Large intestine (tissue), 3 donors: ENCODE data around the gene FAM161B. TPM values are rescaled to one million over a fixed set of nuclear protein-coding genes. Genes with fewer than 3 reads are reported as not detected.
"Not testable (repeated sequence)": the region's sequence is repeated elsewhere in the genome, so short reads cannot be mapped to it uniquely, and the experiment has no call there.

Source experiments
- DNase-seq, 2 donors: peaks; one replicate each; pipeline versions ENCODE4 v3.0.0 to v3.0.0-alpha.2; 2013
- H3K27ac ChIP-seq: one replicate; pipeline ENCODE4 v1.5.1; 2013; ENCODE audit warnings: low read length
- H3K27me3 ChIP-seq: 2 replicates; pipeline ENCODE4 v1.6.1; 2013; ENCODE audit warnings: low read length; ENCODE audit not compliant: control insufficient read depth, insufficient read depth
- H3K36me3 ChIP-seq: 2 replicates; pipeline ENCODE4 v1.6.1; 2013; ENCODE audit warnings: low read length; ENCODE audit not compliant: control insufficient read depth, insufficient read depth
- H3K4me1 ChIP-seq: one replicate; pipeline ENCODE4 v1.6.1; 2013; ENCODE audit warnings: low read length; ENCODE audit not compliant: control insufficient read depth, insufficient read depth
- H3K4me3 ChIP-seq: one replicate; pipeline ENCODE4 v1.5.1; 2013; ENCODE audit warnings: low read length
- H3K9me3 ChIP-seq: one replicate; pipeline ENCODE4 v1.6.1; 2013; ENCODE audit warnings: mild to moderate bottlenecking, low read depth, low read length, moderate library complexity; ENCODE audit not compliant: control insufficient read depth
- WGBS: methylation state at CpG from one replicate; pipeline ENCODE4 v1.1.5; 2013; ENCODE audit warnings: low lambda C conversion rate; ENCODE audit not compliant: insufficient coverage; 5-methylcytosine and 5-hydroxymethylcytosine counted together
- polyA plus RNA-seq: library from polyadenylated mRNA; unstranded; fragments of 120-200 nt; gene quantifications from one replicate; pipeline ENCODE4 v1.2.1, GENCODE V29; 2013

The FAM161B gene
- polyA plus RNA-seq, 1 donor, result 4.9 TPM

- not testable (repeated sequence) for H3K9me3 ChIP-seq, H3K27me3 ChIP-seq, H3K4me3 ChIP-seq
- Histone ChIP-seq H3K4me1 (peaks cover 16% of the 10 kb centered on the region), H3K36me3 (peaks cover 32% of the 10 kb centered on the region), H3K27ac (peak overlapping the region; percentile 65)
- 30% methylated on average over 4 of the region's 7 CpGs for WGBS
- peak in 1 of 2 donors; percentile 39 for DNase-seq
Observed at GRCh38 chr14:73988656-73989055, 38.8 kb upstream of the FAM161B start.

DNA sequence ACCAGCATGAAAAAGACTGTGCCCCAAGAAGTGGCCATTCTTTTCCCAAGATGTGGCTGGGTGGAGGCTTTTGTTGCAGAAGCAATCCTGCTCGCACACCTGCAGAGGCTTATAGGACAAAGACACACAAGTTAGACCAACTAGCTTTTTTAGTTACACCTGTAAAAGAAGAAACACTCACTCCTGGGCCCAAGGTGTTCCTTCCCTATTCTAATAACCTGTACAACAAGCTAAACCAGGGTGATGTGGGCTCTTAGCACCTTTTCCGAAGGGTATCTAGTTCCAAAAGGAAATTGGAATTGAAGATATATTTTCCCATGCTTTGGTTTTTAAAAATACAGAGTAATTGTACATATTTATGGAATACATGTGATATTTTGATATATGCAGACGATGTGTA, 38.2 kb upstream of the FAM161B start:
- WGBS, result 67% methylated on average over 1 of the region's 3 CpGs
- Histone ChIP-seq H3K36me3 (peaks cover 33% of the 10 kb centered on the region), H3K4me3 (no peak overlapping the region), H3K9me3 (no peaks in the 10 kb centered on the region), H3K27me3 (no peaks in the 10 kb centered on the region), H3K4me1 (peaks cover 16% of the 10 kb centered on the region), H3K27ac (peak overlapping the region; percentile 65)
- DNase-seq, result no peak

- H3K27ac ChIP-seq, result no peak overlapping the region
- no CpG with 5 or more reads among the region's 4 CpGs for WGBS
- H3K36me3 ChIP-seq, result peaks cover 51% of the 10 kb centered on the region
- H3K4me1 ChIP-seq, result peaks cover 7% of the 10 kb centered on the region
- H3K27me3 ChIP-seq, result no peaks in the 10 kb centered on the region
- no peaks in the 10 kb centered on the region for H3K9me3 ChIP-seq
- H3K4me3 ChIP-seq, result no peak overlapping the region
- peak in 1 of 2 donors; percentile 45 for DNase-seq
Observed at GRCh38 chr14:73977896-73978295, 28.0 kb upstream of the FAM161B start.

DNA sequence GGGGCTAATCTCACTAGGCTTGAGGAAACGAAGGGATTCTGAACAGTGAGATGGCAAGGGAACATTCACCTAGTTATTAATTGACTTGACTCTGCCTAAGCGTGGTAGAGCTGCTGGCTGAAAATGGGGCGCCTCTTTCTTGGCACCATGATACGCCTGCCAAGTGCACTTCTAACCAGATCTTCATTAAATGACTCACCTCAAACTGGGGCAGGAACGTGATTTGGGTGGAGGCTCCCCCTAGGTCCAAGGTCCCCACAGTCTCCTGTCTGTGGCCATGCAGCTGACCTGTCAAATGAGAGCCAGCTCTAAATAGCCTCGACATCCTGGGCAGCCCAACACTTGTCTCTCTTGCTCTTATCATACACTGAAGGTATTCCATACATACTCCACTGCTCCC, 26.2 kb upstream of the FAM161B start:
- H3K9me3 ChIP-seq, result no peaks in the 10 kb centered on the region
- H3K36me3 ChIP-seq, result peaks cover 57% of the 10 kb centered on the region
- peak in 1 of 2 donors; percentile 25 for DNase-seq
- H3K4me1 ChIP-seq, result peaks cover 7% of the 10 kb centered on the region
- H3K27me3 ChIP-seq, result no peaks in the 10 kb centered on the region
- H3K27ac ChIP-seq, result no peak overlapping the region
- no peak overlapping the region for H3K4me3 ChIP-seq
- WGBS, result no CpG with 5 or more reads among the region's 6 CpGs

- Histone ChIP-seq H3K36me3 (peaks cover 75% of the 10 kb centered on the region), H3K27me3 (no peaks in the 10 kb centered on the region)
- WGBS, result no CpG with 5 or more reads among the region's 2 CpGs
Observed at GRCh38 chr14:73973497-73973896, 23.6 kb upstream of the FAM161B start.

GRCh38 chr14:73968885-73969284, 19.0 kb upstream of the FAM161B start:
- H3K4me1 ChIP-seq, result no peaks in the 10 kb centered on the region
- no peak for DNase-seq
- H3K27me3 ChIP-seq, result no peaks in the 10 kb centered on the region
- no peak overlapping the region for H3K27ac ChIP-seq
- no peaks in the 10 kb centered on the region for H3K9me3 ChIP-seq
- H3K4me3 ChIP-seq, result no peak overlapping the region
- H3K36me3 ChIP-seq, result peaks cover 75% of the 10 kb centered on the region
- WGBS, result no CpG with 5 or more reads among the region's 2 CpGs

More at GRCh38 chr14:73973497-73973896, 23.6 kb upstream of the FAM161B start:
- Histone ChIP-seq H3K4me3 (no peak overlapping the region), H3K9me3 (no peaks in the 10 kb centered on the region), H3K27ac (no peak overlapping the region), H3K4me1 (peaks cover 7% of the 10 kb centered on the region)
- DNase-seq, result no peak

- no peaks in the 10 kb centered on the region for H3K9me3 ChIP-seq
- peaks cover 71% of the 10 kb centered on the region for H3K36me3 ChIP-seq
- H3K27ac ChIP-seq, result no peak overlapping the region
- no peaks in the 10 kb centered on the region for H3K4me1 ChIP-seq
- 100% methylated on average over 1 of the region's 4 CpGs for WGBS
- DNase-seq, result no peak
- no peak overlapping the region for H3K4me3 ChIP-seq
- H3K27me3 ChIP-seq, result no peaks in the 10 kb centered on the region
Observed at GRCh38 chr14:73965216-73965615, 15.3 kb upstream of the FAM161B start.

DNA sequence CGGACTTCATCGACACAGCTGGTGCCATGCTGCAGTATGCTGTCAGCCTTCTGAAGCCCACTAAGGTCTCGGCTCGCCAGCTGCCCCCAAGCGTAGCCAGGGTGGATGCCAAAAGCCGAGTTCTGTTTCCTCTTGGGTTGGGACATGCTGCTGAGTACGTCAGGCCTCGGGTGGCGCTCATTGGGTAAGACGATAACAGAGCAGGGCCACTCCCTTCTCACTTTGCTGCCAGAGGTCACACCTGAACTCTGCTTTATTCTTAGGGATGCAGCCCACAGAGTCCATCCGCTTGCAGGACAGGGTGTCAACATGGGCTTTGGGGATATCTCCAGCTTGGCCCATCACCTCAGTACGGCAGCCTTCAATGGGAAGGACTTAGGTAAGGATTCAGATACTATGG, 11.3 kb upstream of the FAM161B start:
- no peaks in the 10 kb centered on the region for H3K9me3 ChIP-seq
- H3K27ac ChIP-seq, result no peak overlapping the region
- peaks cover 69% of the 10 kb centered on the region for H3K36me3 ChIP-seq
- no peak overlapping the region for H3K4me3 ChIP-seq
- no peaks in the 10 kb centered on the region for H3K27me3 ChIP-seq
- no peak for DNase-seq
- WGBS, result no CpG with 5 or more reads among the region's 12 CpGs
- no peaks in the 10 kb centered on the region for H3K4me1 ChIP-seq

GRCh38 chr14:73958591-73958990, 8.7 kb upstream of the FAM161B start:
- Histone ChIP-seq H3K4me3 (no peak overlapping the region), H3K4me1 (no peaks in the 10 kb centered on the region), H3K27me3 (no peaks in the 10 kb centered on the region), H3K9me3 (no peaks in the 10 kb centered on the region), H3K36me3 (peaks cover 67% of the 10 kb centered on the region), H3K27ac (no peak overlapping the region)
- DNase-seq, result no peak

- no peaks in the 10 kb centered on the region for H3K9me3 ChIP-seq
- H3K4me1 ChIP-seq, result no peaks in the 10 kb centered on the region
- no CpG with 5 or more reads among the region's 5 CpGs for WGBS
- no peak for DNase-seq
- H3K27ac ChIP-seq, result no peak overlapping the region
- no peaks in the 10 kb centered on the region for H3K27me3 ChIP-seq
- H3K36me3 ChIP-seq, result peaks cover 50% of the 10 kb centered on the region
- no peak overlapping the region for H3K4me3 ChIP-seq
Observed at GRCh38 chr14:73955674-73956073, 5.8 kb upstream of the FAM161B start.

DNA sequence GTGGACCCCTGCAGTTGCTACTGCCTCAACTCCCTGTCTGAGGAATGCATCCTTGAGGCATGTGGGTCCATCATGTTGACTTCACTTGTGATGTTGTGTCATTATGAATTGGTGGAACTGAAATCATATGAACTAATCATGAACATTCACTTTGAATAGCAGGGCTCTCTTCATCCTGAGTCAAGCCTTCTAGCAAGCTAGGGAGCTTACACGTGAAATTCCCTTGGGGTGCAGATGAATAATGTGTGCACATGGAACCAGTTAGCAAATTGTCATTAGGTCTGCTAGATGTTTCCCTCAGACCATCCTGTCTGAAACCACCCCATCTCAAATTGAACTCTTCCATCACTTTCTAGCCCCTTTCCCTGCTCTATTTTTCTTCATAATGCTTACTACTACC, 3.8 kb upstream of the FAM161B start:
- Histone ChIP-seq H3K9me3 (no peaks in the 10 kb centered on the region), H3K36me3 (peaks cover 34% of the 10 kb centered on the region), H3K4me1 (no peaks in the 10 kb centered on the region), H3K4me3 (no peak overlapping the region), H3K27me3 (no peaks in the 10 kb centered on the region), H3K27ac (no peak overlapping the region)
- no peak for DNase-seq
- no CpG with 5 or more reads among the region's 1 CpG for WGBS
